ENCODE measurements around the gene ERG. TPM values are rescaled to one million over a fixed set of nuclear protein-coding genes. Genes with fewer than 3 reads are reported as not detected.

Gene ERG
- total and polyA plus RNA-seq, 8 donors, result 1.7 to 4.6 (median 2.6) TPM

- intact Hi-C loops (cut with DNase I), result no loop called here
- no peaks in the 10 kb centered on the region for H3K4me1 ChIP-seq
- no peaks in the 10 kb centered on the region for H3K9me3 ChIP-seq
- ATAC-seq (no peak), FAIRE-seq (no peak), DNase-seq (no peak)
- TF ChIP-seq, protein P1, sequence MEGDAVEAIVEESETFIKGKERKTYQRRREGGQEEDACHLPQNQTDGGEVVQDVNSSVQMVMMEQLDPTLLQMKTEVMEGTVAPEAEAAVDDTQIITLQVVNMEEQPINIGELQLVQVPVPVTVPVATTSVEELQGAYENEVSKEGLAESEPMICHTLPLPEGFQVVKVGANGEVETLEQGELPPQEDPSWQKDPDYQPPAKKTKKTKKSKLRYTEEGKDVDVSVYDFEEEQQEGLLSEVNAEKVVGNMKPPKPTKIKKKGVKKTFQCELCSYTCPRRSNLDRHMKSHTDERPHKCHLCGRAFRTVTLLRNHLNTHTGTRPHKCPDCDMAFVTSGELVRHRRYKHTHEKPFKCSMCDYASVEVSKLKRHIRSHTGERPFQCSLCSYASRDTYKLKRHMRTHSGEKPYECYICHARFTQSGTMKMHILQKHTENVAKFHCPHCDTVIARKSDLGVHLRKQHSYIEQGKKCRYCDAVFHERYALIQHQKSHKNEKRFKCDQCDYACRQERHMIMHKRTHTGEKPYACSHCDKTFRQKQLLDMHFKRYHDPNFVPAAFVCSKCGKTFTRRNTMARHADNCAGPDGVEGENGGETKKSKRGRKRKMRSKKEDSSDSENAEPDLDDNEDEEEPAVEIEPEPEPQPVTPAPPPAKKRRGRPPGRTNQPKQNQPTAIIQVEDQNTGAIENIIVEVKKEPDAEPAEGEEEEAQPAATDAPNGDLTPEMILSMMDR (IDR thresholded peaks at IDR 0.05), result no peak
- H3K4me3 ChIP-seq, result no peak overlapping the region
- H3K27me3 ChIP-seq, result no peaks in the 10 kb centered on the region
- H3K27ac ChIP-seq, result no peak overlapping the region
- H3K36me3 ChIP-seq, result no peaks in the 10 kb centered on the region
- 81 to 82% methylated on average over 8 of the region's 8 CpGs for WGBS, 2 donors
These were observed 64.8 kb downstream of the ERG start for GRCh38 chr21:38433471-38433870.

- ATAC-seq (no peak), FAIRE-seq (no peak), DNase-seq (no peak)
- no peaks in the 10 kb centered on the region for H3K36me3 ChIP-seq
- TF ChIP-seq, protein P1 (IDR thresholded peaks at IDR 0.05), result no peak
- H3K27ac ChIP-seq, result no peak overlapping the region
- no peak overlapping the region for H3K4me3 ChIP-seq
- H3K4me1 ChIP-seq, result no peaks in the 10 kb centered on the region
- H3K27me3 ChIP-seq, result peaks cover 0 to 6% (median 0%) of the 10 kb centered on the region in 4 donors
- intact Hi-C loops (cut with DNase I), result no loop called here
- no peaks in the 10 kb centered on the region for H3K9me3 ChIP-seq
These were observed 67.8 kb downstream of the ERG start for GRCh38 chr21:38430401-38430984.

DNA sequence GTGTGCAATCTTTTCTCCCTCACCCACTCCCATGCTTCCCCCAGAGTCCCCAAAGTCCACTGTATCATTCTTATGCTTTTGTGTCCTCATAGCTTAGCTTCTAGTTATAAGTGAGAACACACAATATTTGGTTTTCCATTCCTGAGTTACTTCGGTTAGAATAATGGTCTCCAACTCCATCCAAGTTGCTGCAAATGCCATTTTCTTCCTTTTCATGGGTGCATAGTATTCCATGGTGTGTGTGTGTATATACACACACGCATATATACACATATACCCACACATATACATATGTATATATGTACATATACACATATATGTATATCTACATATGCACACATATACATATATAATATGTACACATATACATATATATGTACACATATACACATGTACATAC lies 69.3 kb downstream of the ERG start:
- ATAC-seq (no peak), FAIRE-seq (no peak)

GRCh38 chr21:38428211-38428610 lies 70.1 kb downstream of the ERG start:
- DNase-seq (no peak), ATAC-seq (no peak), FAIRE-seq (no peak)
- Histone ChIP-seq H3K36me3 (no peaks in the 10 kb centered on the region), H3K27me3 (peaks cover 0 to 11% (median 0%) of the 10 kb centered on the region in 4 donors), H3K4me3 (no peak overlapping the region), H3K9me3 (no peaks in the 10 kb centered on the region), H3K4me1 (no peaks in the 10 kb centered on the region), H3K27ac (no peak overlapping the region)
- 10 to 17% methylated on average over 7 of the region's 7 CpGs for WGBS, 2 donors
- TF ChIP-seq, protein P1 (IDR thresholded peaks at IDR 0.05), result no peak
- intact Hi-C loops (cut with DNase I), result no loop called here

More for the DNA sequence above, 69.3 kb downstream of the ERG start:
- no peaks in the 10 kb centered on the region for H3K4me1 ChIP-seq
- TF ChIP-seq, protein P1 (IDR thresholded peaks at IDR 0.05), result no peak
- peaks cover 0 to 11% (median 0%) of the 10 kb centered on the region in 4 donors for H3K27me3 ChIP-seq
- intact Hi-C loops (cut with DNase I), result no loop called here
- no peak for DNase-seq
- H3K36me3 ChIP-seq, result no peaks in the 10 kb centered on the region
- H3K4me3 ChIP-seq, result no peak overlapping the region
- WGBS, 2 donors, result 74 to 83% methylated on average over 2 of the region's 2 CpGs
- no peak overlapping the region for H3K27ac ChIP-seq
- H3K9me3 ChIP-seq, result no peaks in the 10 kb centered on the region

DNA sequence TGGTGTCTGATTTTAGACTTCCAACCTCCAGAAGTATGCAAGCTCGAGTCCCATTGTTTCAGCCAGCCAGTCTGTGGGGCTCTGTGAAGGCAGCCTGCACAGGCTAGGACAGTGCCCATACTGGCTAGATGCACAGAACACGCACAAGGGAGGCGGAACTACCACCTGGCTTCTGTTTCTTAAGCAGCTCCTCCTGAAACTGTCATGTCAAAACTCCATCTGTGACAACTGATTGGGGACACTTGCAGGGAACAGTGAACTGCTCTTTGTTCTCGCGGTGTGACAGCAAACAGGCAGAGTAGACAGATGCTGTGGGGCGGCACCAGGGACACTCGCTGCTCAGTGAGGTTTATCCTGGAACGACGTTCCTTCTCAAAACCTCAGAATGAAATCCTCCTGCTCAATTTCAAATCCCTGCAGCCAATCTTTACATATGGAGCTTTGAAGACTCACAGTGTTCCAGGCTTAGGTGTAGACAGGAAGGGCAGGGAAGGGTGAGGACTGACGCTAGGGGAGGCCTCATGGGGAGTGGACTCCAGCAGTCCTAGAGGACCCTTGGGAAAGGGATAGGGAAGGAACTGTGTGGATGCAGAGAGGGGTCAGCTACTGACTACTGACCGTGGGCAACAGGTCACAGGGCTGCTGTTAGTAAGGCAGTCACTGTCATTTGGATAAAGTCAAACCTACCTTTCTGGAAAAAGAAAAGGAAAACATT lies 73.8 kb downstream of the ERG start:
- 55 to 57% methylated on average over 11 of the region's 11 CpGs for WGBS, 2 donors
- H3K4me1 ChIP-seq, result no peaks in the 10 kb centered on the region
- peaks cover 0 to 11% (median 0%) of the 10 kb centered on the region in 4 donors for H3K27me3 ChIP-seq
- TF ChIP-seq, protein P1 (IDR thresholded peaks at IDR 0.05), result no peak
- no peaks in the 10 kb centered on the region for H3K36me3 ChIP-seq
- FAIRE-seq (no peak), DNase-seq (no peak), ATAC-seq (no peak)
- no peak overlapping the region for H3K4me3 ChIP-seq
- no peak overlapping the region for H3K27ac ChIP-seq
- H3K9me3 ChIP-seq, result no peaks in the 10 kb centered on the region
- intact Hi-C loops (cut with DNase I), result no loop called here

Measured in pancreas (tissue), 10 donors.